Activated CD8-positive, alpha-beta T cell treated with anti-CD3 and anti-CD28 coated beads for 36 hours (primary cell): Measurements from ENCODE around the gene LEPR. TPM values are rescaled to one million over a fixed set of nuclear protein-coding genes. Genes with fewer than 3 reads are reported as not detected.

Source experiments
- ATAC-seq: fragments of 200-7000 bp; cut with Tn5 transposase; one replicate; pipeline ENCODE4 v1.10.0; 2021; ENCODE audit warnings: mild to moderate bottlenecking, moderate library complexity
- CTCF ChIA-PET: fragments of 350-600 bp; sonication (Branson Sonifier 250); formaldehyde crosslinking; loops from one replicate; lab custom pipeline; 2021; ENCODE audit warnings: antibody characterized with exemption; lab: Charles Lee
- POLR2A ChIA-PET: fragments of 350-600 bp; sonication (Branson Sonifier 250); formaldehyde crosslinking; loops from one replicate; lab custom pipeline; 2021; ENCODE audit warnings: antibody characterized with exemption; lab: Charles Lee
- DNase-seq: peaks from one replicate; pipeline ENCODE4 v3.0.0-alpha.2; 2020
- H3K27ac Mint-ChIP-seq: one replicate; pipeline ENCODE4 v1.8.0; 2021; ENCODE audit warnings: mild to moderate bottlenecking, mixed read lengths
- H3K27me3 Mint-ChIP-seq: one replicate; pipeline ENCODE4 v1.8.0; 2021; ENCODE audit warnings: mixed read lengths
- H3K36me3 Mint-ChIP-seq: one replicate; pipeline ENCODE4 v1.8.0; 2021; ENCODE audit warnings: low read depth, mixed read lengths
- H3K4me1 Mint-ChIP-seq: one replicate; pipeline ENCODE4 v1.8.0; 2021; ENCODE audit warnings: low read depth, mixed read lengths
- H3K4me3 Mint-ChIP-seq: one replicate; pipeline ENCODE4 v1.8.0; 2021; ENCODE audit warnings: mild to moderate bottlenecking, moderate library complexity, mixed read lengths
- H3K9me3 Mint-ChIP-seq: one replicate; pipeline ENCODE4 v1.8.0; 2021; ENCODE audit warnings: mixed read lengths
- CTCF ChIP-seq: fragments of 200-600 bp; IDR thresholded peaks from one replicate; pipeline ENCODE4 v1.8.0; 2022; ENCODE audit warnings: antibody characterized with exemption, mild to moderate bottlenecking
- intact Hi-C: fragments of 100-400 bp; cut with micrococcal nuclease; formaldehyde crosslinking; loops from one replicate; pipeline ENCODE4 v1.10.0; 2022
- total RNA-seq, 2 experiments: library from RNA; stranded (reverse); gene quantifications; one replicate each; pipeline ENCODE4 v1.2.3, GENCODE V29; 2021

Gene LEPR
- total RNA-seq = 1 to 10 TPM; 3.0 TPM

GRCh38 chr1:65420590-65421350 lies at the start of gene LEPR, which contains the start of gene LEPROT:
LEPR (plus strand) TSS chr1:65420668; CDS start chr1:65565566, 144,898 bp downstream.
LEPROT (plus strand) TSS chr1:65420668; CDS start chr1:65420725, 57 bp downstream.
- Mint-ChIP-seq H3K4me3 (no peak within 1 kb of the TSS), H3K27ac (peak within 1 kb of the TSS; percentile 93), H3K27me3 (no peaks in the 10 kb centered on the region), H3K4me1 (peaks cover 6% of the 10 kb centered on the region), H3K36me3 (peaks cover 12% of the 10 kb centered on the region), H3K9me3 (no peaks in the 10 kb centered on the region)
- intact Hi-C loops = loop anchor here (5.0 kb wide), 1 partner anchor 168 kb away; no protein-coding TSS in a partner anchor
- ChIA-PET POLR2A (interaction anchor here (0.8 to 1.6 kb wide), 2 partner anchors 27 to 29 kb away, joined by 3 to 9 read pairs; no protein-coding TSS in a partner anchor), CTCF (interaction anchor here (0.8 to 3.5 kb wide), 7 partner anchors 10 to 355 kb away, joined by 3 to 17 read pairs (median 6); no protein-coding TSS in a partner anchor)
- ATAC-seq = no peak
- TF ChIP-seq CTCF = no peak
- no peak for DNase-seq

- TF ChIP-seq CTCF = no peak
- ATAC-seq (no peak), DNase-seq (no peak)
- Mint-ChIP-seq H3K36me3 (no peaks in the 10 kb centered on the region), H3K9me3 (no peaks in the 10 kb centered on the region), H3K27ac (no peak overlapping the region), H3K4me3 (no peak overlapping the region), H3K27me3 (peaks cover 3% of the 10 kb centered on the region), H3K4me1 (no peaks in the 10 kb centered on the region)
- intact Hi-C loops = no loop called here
- POLR2A ChIA-PET = interaction anchor here (0.6 kb wide), 1 partner anchor 160 kb away, joined by 3 read pairs; no protein-coding TSS in a partner anchor
- CTCF ChIA-PET = interaction anchor here (0.6 to 0.7 kb wide), 2 partner anchors 12 to 301 kb away, joined by 3 read pairs; no protein-coding TSS in a partner anchor
Observed at GRCh38 chr1:65371544-65371943, 48.9 kb upstream of the LEPR start.

- Mint-ChIP-seq H3K27me3 (peaks cover 4% of the 10 kb centered on the region), H3K4me1 (no peaks in the 10 kb centered on the region), H3K9me3 (no peaks in the 10 kb centered on the region), H3K4me3 (no peak overlapping the region), H3K27ac (no peak overlapping the region), H3K36me3 (no peaks in the 10 kb centered on the region)
- DNase-seq (no peak), ATAC-seq (no peak)
- TF ChIP-seq CTCF = no peak
- ChIA-PET POLR2A (no interaction called here), CTCF (no interaction called here)
- intact Hi-C loops = no loop called here
Observed at GRCh38 chr1:65372557-65372956, 47.9 kb upstream of the LEPR start.

- H3K27ac Mint-ChIP-seq = no peak overlapping the region
- H3K4me1 Mint-ChIP-seq = no peaks in the 10 kb centered on the region
- no peak overlapping the region for H3K4me3 Mint-ChIP-seq
- H3K27me3 Mint-ChIP-seq = peaks cover 11% of the 10 kb centered on the region
- DNase-seq (no peak), ATAC-seq (no peak)
- H3K9me3 Mint-ChIP-seq = no peaks in the 10 kb centered on the region
- ChIA-PET CTCF (no interaction called here), POLR2A (no interaction called here)
- H3K36me3 Mint-ChIP-seq = no peaks in the 10 kb centered on the region
- intact Hi-C loops = no loop called here
- TF ChIP-seq CTCF = no peak
Observed at GRCh38 chr1:65377496-65378246, 42.8 kb upstream of the LEPR start.
